Amniotic stem cell (primary cell): ENCODE measurements around the gene TSPO.
"Not testable (repeated sequence)": the region's sequence is repeated elsewhere in the genome, so short reads cannot be mapped to it uniquely, and the experiment has no call there.

ENCODE experiments used
- DNase-seq: peaks from one replicate; lab custom pipeline; 2025; lab: John Stamatoyannopoulos, UW

TSPO gene

GRCh38 chr22:43151251-43152002 is at the start of gene TSPO:
Gene TSPO, plus strand, starts transcription at chr22:43151559. Its CDS starts 7,680 bp downstream, at chr22:43159239.
- peak; percentile 13 for DNase-seq

- DNase-seq = not testable (repeated sequence)
These were observed 47.2 kb upstream of the TSPO start for GRCh38 chr22:43104056-43104625.

- DNase-seq = not testable (repeated sequence)
These were observed 46.4 kb upstream of the TSPO start for GRCh38 chr22:43104950-43105349.

- DNase-seq = no peak
These were observed 45.1 kb upstream of the TSPO start for GRCh38 chr22:43106302-43106701.

GRCh38 chr22:43109511-43109910 is 41.8 kb upstream of the TSPO start:
- DNase-seq = no peak

- DNase-seq = no peak
These were observed 41.4 kb upstream of the TSPO start for GRCh38 chr22:43109921-43110443.

GRCh38 chr22:43110444-43110926 is 40.9 kb upstream of the TSPO start, which contains the start of gene BIK:
Gene BIK, plus strand, starts transcription at chr22:43110750. Its CDS starts 13,273 bp downstream, at chr22:43124023.
- no peak for DNase-seq

- no peak for DNase-seq
These were observed 40.3 kb upstream of the TSPO start for GRCh38 chr22:43110927-43111623.

GRCh38 chr22:43113526-43114251 is 37.7 kb upstream of the TSPO start:
- no peak for DNase-seq

GRCh38 chr22:43114958-43115357 is 36.4 kb upstream of the TSPO start:
- no peak for DNase-seq

- no peak for DNase-seq
These were observed 34.4 kb upstream of the TSPO start for GRCh38 chr22:43116932-43117331.

GRCh38 chr22:43118024-43118849 is 33.1 kb upstream of the TSPO start:
- no peak for DNase-seq

GRCh38 chr22:43118953-43119458 is 32.4 kb upstream of the TSPO start:
- DNase-seq = no peak

- DNase-seq = no peak
These were observed 24.7 kb upstream of the TSPO start for GRCh38 chr22:43126501-43127165.

GRCh38 chr22:43127166-43127908 is 24.0 kb upstream of the TSPO start:
- DNase-seq = no peak

GRCh38 chr22:43128116-43128515 is 23.2 kb upstream of the TSPO start:
- no peak for DNase-seq

GRCh38 chr22:43128928-43129424 is 22.4 kb upstream of the TSPO start:
- no peak for DNase-seq

- no peak for DNase-seq
These were observed 21.6 kb upstream of the TSPO start for GRCh38 chr22:43129426-43130425.
